ENCODE data around the gene ARFGEF2. TPM values are rescaled to one million over a fixed set of nuclear protein-coding genes. Genes with fewer than 3 reads are reported as not detected.
A peak's percentile ranks its signal among the peaks of the same experiment; 100 is the strongest.
"Not testable (repeated sequence)": the region's sequence is repeated elsewhere in the genome, so short reads cannot be mapped to it uniquely, and the experiment has no call there.

ARFGEF2 gene
- total and polyA plus RNA-seq, 3 experiments from 2014 or later = 9.5 to 37.6 (median 36.6) TPM

GRCh38 chr20:49009899-49010631, 88.6 kb downstream of the ARFGEF2 start:
- Mint-ChIP-seq H3K27me3 (no peaks in the 10 kb centered on the region), H3K27ac (peak overlapping the region in 2 of 8 donors; percentile 8 to 39), H3K36me3 (peaks cover 11 to 82% (median 27%) of the 10 kb centered on the region in 3 donors), H3K4me3 (no peak overlapping the region), H3K9me3 (no peaks in the 10 kb centered on the region), H3K4me1 (no peaks in the 10 kb centered on the region)
- H3K4me3 ChIP-seq (ENCODE audit: low read length) = no peak overlapping the region
- ChIA-PET POLR2A (no interaction called here), CTCF (no interaction called here)
- no peaks in the 10 kb centered on the region for H3K9me3 ChIP-seq (ENCODE audit: low read length)
- no peak for DNase-seq
- H3K27me3 ChIP-seq (ENCODE audit: insufficient read depth, low read length, poor library complexity, severe bottlenecking) = no peaks in the 10 kb centered on the region
- peaks cover 42% of the 10 kb centered on the region for H3K36me3 ChIP-seq (ENCODE audit: insufficient read depth, low read length)
- no peaks in the 10 kb centered on the region for H3K4me1 ChIP-seq (ENCODE audit: insufficient read depth, low read length)
- H3K27ac ChIP-seq (ENCODE audit: low read depth, low read length) = no peak overlapping the region

- Histone ChIP-seq H3K36me3 (ENCODE audit: insufficient read depth, low read length) (peaks cover 27% of the 10 kb centered on the region), H3K27ac (ENCODE audit: low read depth, low read length) (no peak overlapping the region), H3K4me3 (ENCODE audit: low read length) (no peak overlapping the region), H3K9me3 (ENCODE audit: low read length) (no peaks in the 10 kb centered on the region), H3K4me1 (ENCODE audit: insufficient read depth, low read length) (no peaks in the 10 kb centered on the region), H3K27me3 (ENCODE audit: insufficient read depth, low read length, poor library complexity, severe bottlenecking) (no peaks in the 10 kb centered on the region)
- H3K9me3 Mint-ChIP-seq = no peaks in the 10 kb centered on the region
- H3K27ac Mint-ChIP-seq = peak overlapping the region in 1 of 8 donors; percentile 33
- H3K4me1 Mint-ChIP-seq = no peaks in the 10 kb centered on the region
- ChIA-PET POLR2A (no interaction called here), CTCF (no interaction called here)
- no peak for DNase-seq
- no peak overlapping the region for H3K4me3 Mint-ChIP-seq
- H3K27me3 Mint-ChIP-seq = peaks cover 0 to 2% of the 10 kb centered on the region in 2 donors
- peaks cover 4 to 72% (median 14%) of the 10 kb centered on the region in 3 donors for H3K36me3 Mint-ChIP-seq
Observed at GRCh38 chr20:49024220-49024619, 102.7 kb downstream of the ARFGEF2 start.

GRCh38 chr20:49028177-49028576, 106.7 kb downstream of the ARFGEF2 start:
- DNase-seq; H3K4me3 Mint-ChIP-seq; POLR2A ChIA-PET; H3K9me3 Mint-ChIP-seq; H3K27me3 Mint-ChIP-seq; H3K27ac ChIP-seq (ENCODE audit: low read depth, low read length); H3K4me1 Mint-ChIP-seq; H3K27ac Mint-ChIP-seq; H3K4me3 ChIP-seq (ENCODE audit: low read length); H3K4me1 ChIP-seq (ENCODE audit: insufficient read depth, low read length); H3K27me3 ChIP-seq (ENCODE audit: insufficient read depth, low read length, poor library complexity, severe bottlenecking); H3K9me3 ChIP-seq (ENCODE audit: low read length): not testable (repeated sequence)
- H3K36me3 Mint-ChIP-seq = peaks cover 4 to 68% (median 16%) of the 10 kb centered on the region in 3 donors
- CTCF ChIA-PET = interaction anchor here (1.9 kb wide), 1 partner anchor 10 kb away, joined by 5 read pairs; no protein-coding TSS in a partner anchor
- H3K36me3 ChIP-seq (ENCODE audit: insufficient read depth, low read length) = peaks cover 33% of the 10 kb centered on the region

DNA sequence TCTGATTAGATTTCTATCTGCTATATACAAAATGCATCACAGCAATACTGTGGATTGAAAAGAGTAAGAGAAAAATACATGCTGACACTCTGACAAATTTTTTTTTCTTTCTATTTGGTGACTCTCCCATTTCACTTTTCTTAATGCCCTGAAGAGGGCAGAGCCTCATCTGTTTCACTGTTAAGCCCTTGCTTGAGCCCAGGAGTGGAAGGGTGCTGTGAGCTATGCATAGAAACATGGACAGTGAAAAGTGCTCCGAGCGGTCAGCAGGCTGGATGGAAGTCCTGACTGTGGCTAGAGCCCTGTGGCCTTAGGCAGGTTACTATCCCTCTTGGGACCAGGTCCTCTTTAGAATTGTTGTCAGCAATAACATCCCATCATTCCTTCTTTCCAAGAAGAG, 107.2 kb downstream of the ARFGEF2 start:
- Histone ChIP-seq H3K27ac (ENCODE audit: low read depth, low read length) (no peak overlapping the region), H3K4me3 (ENCODE audit: low read length) (no peak overlapping the region), H3K36me3 (ENCODE audit: insufficient read depth, low read length) (peaks cover 33% of the 10 kb centered on the region), H3K4me1 (ENCODE audit: insufficient read depth, low read length) (no peaks in the 10 kb centered on the region), H3K9me3 (ENCODE audit: low read length) (no peaks in the 10 kb centered on the region), H3K27me3 (ENCODE audit: insufficient read depth, low read length, poor library complexity, severe bottlenecking) (no peaks in the 10 kb centered on the region)
- Mint-ChIP-seq H3K4me3 (no peak overlapping the region), H3K4me1 (no peaks in the 10 kb centered on the region), H3K9me3 (no peaks in the 10 kb centered on the region), H3K27me3 (no peaks in the 10 kb centered on the region), H3K36me3 (peaks cover 4 to 71% (median 18%) of the 10 kb centered on the region in 3 donors), H3K27ac (peak overlapping the region in 1 of 8 donors; percentile 19)
- POLR2A ChIA-PET = no interaction called here
- no peak for DNase-seq
- CTCF ChIA-PET = interaction anchor here (0.7 to 1.4 kb wide), 2 partner anchors 17 to 189 kb away, joined by 3 read pairs; partner anchors contain the start of gene CSE1L

GRCh38 chr20:49029203-49029602, 107.7 kb downstream of the ARFGEF2 start:
- H3K4me1 ChIP-seq (ENCODE audit: insufficient read depth, low read length) = no peaks in the 10 kb centered on the region
- no peaks in the 10 kb centered on the region for H3K4me1 Mint-ChIP-seq
- H3K36me3 Mint-ChIP-seq = peaks cover 4 to 72% (median 18%) of the 10 kb centered on the region in 3 donors
- no peaks in the 10 kb centered on the region for H3K9me3 Mint-ChIP-seq
- H3K4me3 ChIP-seq (ENCODE audit: low read length) = no peak overlapping the region
- no peaks in the 10 kb centered on the region for H3K27me3 ChIP-seq (ENCODE audit: insufficient read depth, low read length, poor library complexity, severe bottlenecking)
- ChIA-PET CTCF (interaction anchor here (0.7 to 1.4 kb wide), 2 partner anchors 17 to 188 kb away, joined by 3 read pairs; partner anchors contain the start of gene CSE1L), POLR2A (no interaction called here)
- no peak overlapping the region for H3K27ac ChIP-seq (ENCODE audit: low read depth, low read length)
- no peak for DNase-seq
- H3K27me3 Mint-ChIP-seq = no peaks in the 10 kb centered on the region
- H3K36me3 ChIP-seq (ENCODE audit: insufficient read depth, low read length) = peaks cover 33% of the 10 kb centered on the region
- H3K9me3 ChIP-seq (ENCODE audit: low read length) = no peaks in the 10 kb centered on the region
- no peak overlapping the region for H3K4me3 Mint-ChIP-seq
- H3K27ac Mint-ChIP-seq = no peak overlapping the region

DNA sequence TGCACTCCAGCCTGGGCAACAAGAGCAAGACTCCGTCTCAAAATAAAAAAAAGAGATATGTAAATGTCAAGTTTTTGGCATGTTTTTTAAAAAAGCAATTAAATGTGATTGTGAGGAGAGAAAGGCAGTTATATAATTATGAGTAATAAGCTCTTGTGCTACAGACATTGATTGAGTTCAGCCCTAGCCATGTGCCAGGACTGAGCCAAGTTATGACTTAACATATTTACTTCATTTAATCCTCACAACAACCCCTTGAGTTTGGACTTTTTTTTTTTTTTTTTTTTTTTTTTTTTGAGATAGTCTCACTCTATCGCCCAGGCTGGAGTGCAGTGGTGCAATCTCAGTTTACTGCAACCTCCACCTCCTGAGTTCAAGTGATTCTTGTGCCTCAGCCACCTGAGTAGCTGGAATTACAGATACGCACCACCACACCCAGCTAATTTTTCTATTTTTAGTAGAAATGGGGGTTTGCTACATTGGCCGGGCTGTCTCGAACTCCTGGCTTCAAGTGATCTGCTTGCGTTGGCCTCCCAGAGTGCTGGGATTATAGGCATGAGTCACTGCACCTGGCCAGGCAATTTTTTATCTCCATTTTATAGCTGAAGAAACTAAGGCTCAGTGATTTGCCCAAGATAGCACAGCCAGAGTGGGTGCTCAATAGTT, 109.6 kb downstream of the ARFGEF2 start:
- peaks cover 4 to 71% (median 14%) of the 10 kb centered on the region in 3 donors for H3K36me3 Mint-ChIP-seq

GRCh38 chr20:49032455-49032854, 110.9 kb downstream of the ARFGEF2 start:
- Mint-ChIP-seq H3K27me3 (no peaks in the 10 kb centered on the region), H3K36me3 (peaks cover 4 to 64% (median 14%) of the 10 kb centered on the region in 3 donors), H3K9me3 (no peaks in the 10 kb centered on the region), H3K4me1 (peaks cover 0 to 6% (median 1%) of the 10 kb centered on the region in 3 donors), H3K4me3 (no peak overlapping the region), H3K27ac (peak overlapping the region in 1 of 8 donors; percentile 11)
- Histone ChIP-seq H3K27ac (ENCODE audit: low read depth, low read length) (no peak overlapping the region), H3K27me3 (ENCODE audit: insufficient read depth, low read length, poor library complexity, severe bottlenecking) (no peaks in the 10 kb centered on the region), H3K4me1 (ENCODE audit: insufficient read depth, low read length) (peaks cover under 1% of the 10 kb centered on the region), H3K9me3 (ENCODE audit: low read length) (no peaks in the 10 kb centered on the region), H3K36me3 (ENCODE audit: insufficient read depth, low read length) (peaks cover 25% of the 10 kb centered on the region), H3K4me3 (ENCODE audit: low read length) (no peak overlapping the region)
- POLR2A ChIA-PET = interaction anchor here (0.6 kb wide), 1 partner anchor 469 kb away, joined by 3 read pairs; no protein-coding TSS in a partner anchor
- CTCF ChIA-PET = no interaction called here
- DNase-seq = no peak

More for the DNA sequence above, 109.6 kb downstream of the ARFGEF2 start:
- Mint-ChIP-seq H3K27ac (no peak overlapping the region), H3K4me1 (no peaks in the 10 kb centered on the region), H3K27me3 (no peaks in the 10 kb centered on the region), H3K9me3 (no peaks in the 10 kb centered on the region), H3K4me3 (no peak overlapping the region)
- CTCF ChIA-PET = interaction anchor here (1.1 kb wide), 1 partner anchor 185 kb away, joined by 3 read pairs; no protein-coding TSS in a partner anchor
- no peak for DNase-seq
- Histone ChIP-seq H3K36me3 (ENCODE audit: insufficient read depth, low read length) (peaks cover 25% of the 10 kb centered on the region), H3K9me3 (ENCODE audit: low read length) (no peaks in the 10 kb centered on the region), H3K4me3 (ENCODE audit: low read length) (no peak overlapping the region), H3K27me3 (ENCODE audit: insufficient read depth, low read length, poor library complexity, severe bottlenecking) (no peaks in the 10 kb centered on the region), H3K27ac (ENCODE audit: low read depth, low read length) (no peak overlapping the region), H3K4me1 (ENCODE audit: insufficient read depth, low read length) (no peaks in the 10 kb centered on the region)
- POLR2A ChIA-PET = no interaction called here

DNA sequence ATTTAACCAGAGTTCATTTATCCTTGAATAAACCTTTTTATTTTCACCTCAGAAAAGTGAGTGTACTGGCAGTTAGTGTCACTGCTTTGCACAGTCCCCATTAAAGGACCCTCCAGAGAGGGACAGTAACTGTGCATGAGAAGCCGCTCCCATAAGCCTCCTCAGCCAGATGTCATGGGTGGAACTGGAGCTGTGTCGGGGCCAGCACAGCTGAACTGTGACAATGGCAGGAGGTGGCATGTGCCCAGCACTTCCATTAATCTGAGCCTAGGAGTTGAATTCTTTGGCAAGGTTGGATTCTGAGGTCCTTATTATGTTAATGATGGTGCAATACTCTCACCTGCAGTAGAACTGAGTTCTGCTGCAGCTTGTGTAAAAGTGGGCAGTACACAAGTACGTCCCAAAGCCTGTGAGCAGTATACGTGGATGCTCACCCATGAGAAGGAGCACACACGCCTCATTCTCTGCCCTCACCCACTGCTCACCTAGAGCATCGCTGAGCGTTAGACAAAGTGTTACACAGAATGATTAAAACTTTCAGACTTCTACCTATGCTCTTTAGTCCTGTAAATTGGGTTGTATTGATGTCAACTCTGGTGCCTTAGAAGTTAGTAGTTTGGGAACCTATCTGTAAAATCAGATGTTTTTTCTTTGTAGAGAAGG, 112.7 kb downstream of the ARFGEF2 start:
- H3K27me3 Mint-ChIP-seq = no peaks in the 10 kb centered on the region
- no peak for DNase-seq
- Histone ChIP-seq H3K4me3 (ENCODE audit: low read length) (no peak overlapping the region), H3K27me3 (ENCODE audit: insufficient read depth, low read length, poor library complexity, severe bottlenecking) (no peaks in the 10 kb centered on the region), H3K9me3 (ENCODE audit: low read length) (no peaks in the 10 kb centered on the region), H3K27ac (ENCODE audit: low read depth, low read length) (no peak overlapping the region), H3K4me1 (ENCODE audit: insufficient read depth, low read length) (peaks cover 15% of the 10 kb centered on the region), H3K36me3 (ENCODE audit: insufficient read depth, low read length) (peaks cover 15% of the 10 kb centered on the region)
- peak overlapping the region in 1 of 8 donors; percentile 42 for H3K27ac Mint-ChIP-seq
- H3K9me3 Mint-ChIP-seq = no peaks in the 10 kb centered on the region
- POLR2A ChIA-PET = no interaction called here
- H3K4me1 Mint-ChIP-seq = peaks cover 9 to 19% (median 13%) of the 10 kb centered on the region in 3 donors
- no peak overlapping the region for H3K4me3 Mint-ChIP-seq
- H3K36me3 Mint-ChIP-seq = peaks cover 0 to 48% (median 10%) of the 10 kb centered on the region in 3 donors
- CTCF ChIA-PET = no interaction called here
